ENCODE data around the gene CCNB2. TPM values are rescaled to one million over a fixed set of nuclear protein-coding genes. Genes with fewer than 3 reads are reported as not detected.

CCNB2 gene
- total RNA-seq, 6 experiments from 2014 or later, result 27.7 to 61.5 (median 55.6) TPM

DNA sequence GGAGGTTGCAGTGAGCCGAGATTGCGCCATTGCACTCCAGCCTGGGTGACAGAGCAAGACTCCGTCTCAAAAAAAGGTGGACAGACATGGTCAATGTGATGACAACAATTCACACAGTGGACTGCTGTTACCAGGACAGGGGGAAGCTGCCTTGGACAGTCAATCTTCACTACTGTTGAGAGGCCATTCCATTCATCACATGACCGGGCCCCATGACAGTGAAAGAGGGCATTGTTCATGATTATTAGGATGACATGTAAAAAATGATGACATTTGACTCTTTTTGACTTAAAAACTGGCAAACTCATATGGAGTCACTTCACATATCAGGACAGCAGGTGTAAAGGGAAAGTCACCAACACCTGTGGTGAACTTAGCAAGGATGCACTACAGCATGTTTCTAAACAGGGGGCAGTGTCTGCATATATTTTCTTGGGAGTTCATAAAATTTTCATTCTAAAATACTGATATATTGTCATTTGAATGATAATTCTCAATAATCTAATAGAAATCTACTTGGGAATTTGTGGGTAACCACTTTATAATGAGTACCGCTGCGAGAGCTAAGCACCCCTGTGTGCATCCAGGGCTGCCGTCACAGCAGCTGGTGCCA is 67.4 kb downstream of the CCNB2 start:
- no peak overlapping the region for H3K27ac Mint-ChIP-seq
- peaks cover 74% of the 10 kb centered on the region for H3K4me1 Mint-ChIP-seq (ENCODE audit: low read depth)

DNA sequence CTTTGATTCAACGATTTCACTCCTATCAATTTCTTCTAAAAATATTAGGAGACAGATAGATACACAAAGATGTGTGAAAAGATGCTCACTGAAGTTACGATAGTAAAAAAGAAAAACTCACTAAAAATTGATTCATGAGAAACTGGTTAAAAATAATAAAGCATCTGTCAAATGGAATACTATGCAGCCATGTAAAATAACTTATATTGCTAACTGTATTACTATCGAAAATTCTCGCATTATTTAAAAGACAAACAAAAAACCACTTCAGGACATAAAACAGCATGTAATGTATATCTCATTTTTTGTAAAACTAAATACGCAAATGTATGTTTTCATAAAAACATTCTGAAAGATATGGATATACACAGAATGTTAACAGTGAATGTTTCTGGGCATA is 68.2 kb downstream of the CCNB2 start:
- Mint-ChIP-seq H3K4me3 (no peak overlapping the region), H3K36me3 (ENCODE audit: low read depth) (peaks cover 43% of the 10 kb centered on the region), H3K27me3 (ENCODE audit: insufficient read depth) (peaks cover 4% of the 10 kb centered on the region), H3K9me3 (no peaks in the 10 kb centered on the region), H3K4me1 (ENCODE audit: low read depth) (peaks cover 78% of the 10 kb centered on the region), H3K27ac (no peak overlapping the region)
- DNase-seq, result no peak
- no peak for TF ChIP-seq CTCF (IDR thresholded peaks at IDR 0.05)

More for the DNA sequence above, 67.4 kb downstream of the CCNB2 start:
- Mint-ChIP-seq H3K9me3 (no peaks in the 10 kb centered on the region), H3K4me3 (no peak overlapping the region), H3K27me3 (ENCODE audit: insufficient read depth) (no peaks in the 10 kb centered on the region; the same call in 1 of the 2 replicates), H3K36me3 (ENCODE audit: low read depth) (peaks cover 36% of the 10 kb centered on the region)
- DNase-seq, result no peak
- peak; percentile 66 for TF ChIP-seq CTCF (IDR thresholded peaks at IDR 0.05)

DNA sequence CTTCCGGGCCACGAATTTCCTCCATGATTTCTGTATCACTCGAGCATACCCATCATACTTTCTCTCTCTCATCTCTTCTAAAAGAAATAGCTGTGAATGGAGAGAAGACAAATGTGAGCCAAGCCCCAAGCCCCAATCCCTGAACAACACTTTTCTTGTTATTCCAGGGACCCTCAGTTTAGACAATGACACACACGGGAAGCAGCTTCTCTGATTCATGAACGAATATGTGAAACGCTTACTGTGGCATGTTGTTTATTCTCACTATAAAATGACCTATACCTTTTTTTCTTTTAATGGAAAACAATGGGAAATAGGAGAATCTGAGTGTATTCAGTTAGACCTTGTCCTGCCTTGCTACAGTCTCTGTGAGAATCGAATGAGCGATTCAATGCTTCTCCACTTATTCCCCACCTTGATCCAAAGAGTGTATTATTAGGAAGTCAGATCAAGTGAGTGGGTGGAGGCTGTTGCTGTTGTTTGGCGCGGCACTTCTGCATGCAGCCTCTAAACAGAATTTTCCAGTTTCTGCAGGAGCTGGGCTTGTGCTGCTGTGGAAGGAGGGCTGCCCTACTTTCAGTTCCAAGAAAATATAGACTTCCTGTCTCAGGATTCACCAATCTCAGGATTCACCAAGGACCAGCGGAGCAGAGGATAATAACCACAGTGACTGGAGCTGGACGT is 69.3 kb downstream of the CCNB2 start:
- peaks cover 6% of the 10 kb centered on the region for H3K27me3 Mint-ChIP-seq (ENCODE audit: insufficient read depth)
- no peak for DNase-seq
- peak overlapping the region; percentile 92 for H3K27ac Mint-ChIP-seq
- H3K36me3 Mint-ChIP-seq (ENCODE audit: low read depth), result peaks cover 46% of the 10 kb centered on the region
- H3K9me3 Mint-ChIP-seq, result no peaks in the 10 kb centered on the region
- H3K4me1 Mint-ChIP-seq (ENCODE audit: low read depth), result peaks cover 67% of the 10 kb centered on the region
- H3K4me3 Mint-ChIP-seq, result no peak overlapping the region
- TF ChIP-seq CTCF (IDR thresholded peaks at IDR 0.05), result no peak

Small RNAs within 50 kb of the gene (microRNA-seq; reads per million reads assigned to microRNA genes)
- 16.2 reads per million, percentile 21 among the genes with 10 or more reads in this experiment for gene MIR2116

Other genes starting within 250 kb of the CCNB2 start
- 10 to 100 TPM; 38.1 to 49.4 (median 45.3) TPM for gene SLTM, start 171.5 kb upstream of the CCNB2 start, total RNA-seq (2021; fragmentation: NEBNext Ultra II Directional; extraction: Animal tissue kit (Norgen Biotek cat#: 25700))
- 10 to 100 TPM; 29.1 to 32.7 (median 32.4) TPM for gene RNF111, start 117.5 kb upstream of the CCNB2 start, total RNA-seq (2021; fragmentation: NEBNext Ultra II Directional; extraction: Animal tissue kit (Norgen Biotek cat#: 25700))
- not detected for gene LDHAL6B, start 101.7 kb downstream of the CCNB2 start, total RNA-seq (2021; fragmentation: NEBNext Ultra II Directional; extraction: Animal tissue kit (Norgen Biotek cat#: 25700))